ENCODE results near the gene NCAM2.
"Not testable (repeated sequence)": the region's sequence is repeated elsewhere in the genome, so short reads cannot be mapped to it uniquely, and the experiment has no call there.

The NCAM2 gene

GRCh38 chr21:21101911-21102310 lies 103.7 kb downstream of the NCAM2 start:
- peak in 35 of 56 donors; percentile 13 to 79 (median 38) for DNase-seq

- no peak for DNase-seq
Observed at GRCh38 chr21:21102896-21103295, 104.7 kb downstream of the NCAM2 start.

- DNase-seq = no peak
Observed at GRCh38 chr21:21103692-21104091, 105.5 kb downstream of the NCAM2 start.

GRCh38 chr21:21109736-21110135 lies 111.5 kb downstream of the NCAM2 start:
- no peak for DNase-seq

GRCh38 chr21:21111309-21111920 lies 113.2 kb downstream of the NCAM2 start:
- no peak for DNase-seq

- DNase-seq = no peak
Observed at GRCh38 chr21:21114461-21114860, 116.3 kb downstream of the NCAM2 start.

GRCh38 chr21:21119091-21119490 lies 120.9 kb downstream of the NCAM2 start:
- no peak for DNase-seq

GRCh38 chr21:21122680-21123079 lies 124.5 kb downstream of the NCAM2 start:
- no peak for DNase-seq

- no peak for DNase-seq
Observed at GRCh38 chr21:21132390-21132789, 134.2 kb downstream of the NCAM2 start.

GRCh38 chr21:21137986-21138385 lies 139.8 kb downstream of the NCAM2 start:
- DNase-seq = no peak

GRCh38 chr21:21146587-21147373 lies 148.6 kb downstream of the NCAM2 start:
- DNase-seq = no peak

GRCh38 chr21:21147374-21147745 lies 149.2 kb downstream of the NCAM2 start:
- DNase-seq = no peak

GRCh38 chr21:21148009-21148408 lies 149.8 kb downstream of the NCAM2 start:
- no peak for DNase-seq

GRCh38 chr21:21148514-21148913 lies 150.3 kb downstream of the NCAM2 start:
- DNase-seq = no peak

GRCh38 chr21:21149445-21149844 lies 151.2 kb downstream of the NCAM2 start:
- DNase-seq = not testable (repeated sequence)

GRCh38 chr21:21151231-21151630 lies 153.0 kb downstream of the NCAM2 start:
- no peak for DNase-seq

GRCh38 chr21:21156397-21156796 lies 158.2 kb downstream of the NCAM2 start:
- DNase-seq = no peak

- DNase-seq = no peak
Observed at GRCh38 chr21:21156957-21157356, 158.7 kb downstream of the NCAM2 start.

GRCh38 chr21:21158376-21158918 lies 160.2 kb downstream of the NCAM2 start:
- no peak for DNase-seq

GRCh38 chr21:21159253-21159899 lies 161.2 kb downstream of the NCAM2 start:
- no peak for DNase-seq

- no peak for DNase-seq
Observed at GRCh38 chr21:21162786-21163185, 164.6 kb downstream of the NCAM2 start.

GRCh38 chr21:21163904-21164303 lies 165.7 kb downstream of the NCAM2 start:
- peak in 15 of 56 donors; percentile 0 to 52 (median 12) for DNase-seq
